AG04449 (cell line): Measurements from ENCODE around the gene PRDM16.

Source experiments
- CTCF ChIA-PET: fragments of 350-600 bp; formaldehyde crosslinking; extraction: SDS; loops from one replicate; lab custom pipeline; 2021; ENCODE audit warnings: antibody characterized with exemption; lab: Yijun Ruan, JAX
- POLR2A ChIA-PET: fragments of 400-600, 350-600 bp; formaldehyde crosslinking; extraction: SDS; loops from one replicate; lab custom pipeline; 2020; ENCODE audit warnings: antibody characterized with exemption, inconsistent platforms; lab: Yijun Ruan, JAX
- DNase-seq: peaks from one replicate; pipeline ENCODE4 v3.0.0-alpha.2; 2010; ENCODE audit warnings: low read depth, low spot score
- H3K4me3 ChIP-seq: 2 replicates; pipeline ENCODE4 v1.5.1; 2011; ENCODE audit warnings: low read depth, mild to moderate bottlenecking, control low read depth, low read length
- CTCF ChIP-seq: IDR thresholded peaks from one replicate; pipeline ENCODE4 v1.5.1; 2011; ENCODE audit warnings: mild to moderate bottlenecking, moderate library complexity, low read length, control low read depth, inconsistent platforms; ENCODE audit not compliant: insufficient read depth; ENCODE audit errors: missing control alignments

PRDM16 gene

DNA sequence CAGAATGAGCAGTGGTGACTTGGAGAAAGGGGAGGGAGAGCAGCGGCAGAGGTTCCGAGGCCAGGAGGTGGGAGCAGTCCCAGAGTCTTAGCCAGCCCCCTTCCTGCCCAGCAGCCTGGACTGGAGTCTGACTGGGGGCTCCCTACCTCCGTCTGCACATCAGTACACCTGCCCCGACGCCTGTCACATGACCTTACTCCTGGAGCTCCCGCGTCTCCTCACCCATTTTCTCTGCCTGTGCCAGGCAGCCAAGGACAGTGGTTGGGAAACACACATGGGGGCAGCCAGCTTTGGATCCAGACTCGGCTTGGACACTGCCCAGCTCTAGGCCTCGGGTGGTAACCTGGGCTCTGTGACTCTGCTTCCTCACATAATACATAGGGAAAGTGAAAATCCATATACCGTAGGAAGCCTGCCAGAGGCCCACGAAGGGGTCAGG lies 30.9 kb upstream of the PRDM16 start:
- no peak for DNase-seq
- ChIA-PET CTCF (no interaction called here), POLR2A (no interaction called here)
- no peak overlapping the region for H3K4me3 ChIP-seq
- no peak for TF ChIP-seq CTCF

DNA sequence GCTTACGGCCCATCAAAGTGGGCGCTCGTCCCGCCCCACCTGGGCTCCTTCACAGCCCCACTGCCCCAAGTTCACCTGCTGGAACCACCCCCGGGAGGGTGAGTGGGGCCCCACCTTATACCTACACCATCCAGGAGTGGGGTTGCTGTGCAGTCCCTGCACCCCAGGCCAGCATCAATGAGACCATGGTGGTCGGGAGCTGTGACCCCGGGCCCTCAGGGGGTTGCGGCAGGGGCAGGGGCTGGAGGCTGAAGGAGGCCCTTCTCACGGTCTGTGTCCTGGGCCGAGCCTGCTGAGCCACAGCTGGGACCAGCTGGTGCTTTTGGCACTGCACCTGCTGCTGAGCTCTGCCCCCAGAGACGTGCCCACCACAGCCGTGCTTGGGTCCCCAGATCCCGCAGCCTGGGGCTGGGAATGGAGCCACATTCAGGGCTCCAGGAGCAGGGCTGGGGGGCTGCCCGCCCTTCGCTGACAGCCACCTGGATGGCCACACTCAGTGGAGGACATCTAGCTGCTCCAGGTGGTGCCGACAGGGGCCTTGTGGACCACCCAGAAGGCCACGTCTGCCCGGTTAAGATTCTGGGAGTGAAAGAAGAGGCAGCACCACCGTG lies 30.3 kb upstream of the PRDM16 start:
- TF ChIP-seq CTCF, result no peak
- CTCF ChIA-PET, result no interaction called here
- no peak overlapping the region for H3K4me3 ChIP-seq
- POLR2A ChIA-PET, result no interaction called here
- DNase-seq, result no peak

DNA sequence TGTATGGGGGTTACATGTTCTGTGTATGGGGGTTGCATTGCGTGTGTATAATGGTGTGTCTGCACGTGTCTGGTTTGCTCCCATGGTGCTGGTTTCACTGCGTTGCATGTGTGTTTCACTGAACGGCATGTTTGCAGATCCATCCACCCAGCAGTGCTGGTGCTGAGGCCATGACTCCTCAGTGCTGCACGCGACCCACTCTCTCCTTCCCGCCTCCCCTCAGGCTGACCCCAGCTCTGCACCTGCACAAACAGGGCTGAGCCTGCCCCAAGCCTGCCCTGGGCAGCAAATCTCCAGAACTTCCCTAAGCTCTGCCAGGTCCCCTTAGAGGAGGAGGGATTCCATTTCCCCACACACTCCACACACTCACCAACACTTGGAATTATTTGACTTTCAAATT lies 29.0 kb upstream of the PRDM16 start:
- no peak overlapping the region for H3K4me3 ChIP-seq
- no peak for TF ChIP-seq CTCF
- DNase-seq, result no peak
- ChIA-PET POLR2A (no interaction called here), CTCF (no interaction called here)

- H3K4me3 ChIP-seq, result no peak overlapping the region
- ChIA-PET CTCF (no interaction called here), POLR2A (no interaction called here)
- DNase-seq, result no peak
- TF ChIP-seq CTCF, result no peak
These were observed 26.5 kb upstream of the PRDM16 start for GRCh38 chr1:3042481-3042880.

GRCh38 chr1:3049164-3049563 lies 19.8 kb upstream of the PRDM16 start:
- CTCF ChIA-PET, result no interaction called here
- no peak for DNase-seq
- TF ChIP-seq CTCF, result no peak

DNA sequence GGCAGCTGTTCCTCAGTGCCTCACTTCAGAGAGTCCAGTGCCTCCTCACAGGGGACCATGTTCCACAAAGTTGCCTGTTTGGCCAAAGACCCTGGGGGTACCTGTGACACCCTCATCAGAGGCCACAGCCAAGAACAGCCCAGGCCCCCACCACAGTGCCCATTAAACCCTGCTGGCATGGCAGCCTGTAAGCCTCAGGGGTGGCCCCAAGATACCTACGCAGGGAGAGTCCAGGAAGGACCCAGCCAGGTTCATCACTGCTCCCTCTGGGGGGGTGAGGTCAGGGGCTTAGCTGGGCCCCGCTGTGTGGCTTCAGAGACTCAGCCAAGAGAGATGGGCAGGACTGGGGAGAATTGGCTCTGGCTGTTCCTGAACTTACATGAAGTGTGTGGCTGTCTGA lies 19.1 kb upstream of the PRDM16 start:
- ChIA-PET CTCF (no interaction called here), POLR2A (no interaction called here)
- DNase-seq, result no peak
- no peak for TF ChIP-seq CTCF
- H3K4me3 ChIP-seq, result no peak overlapping the region

More at GRCh38 chr1:3049164-3049563, 19.8 kb upstream of the PRDM16 start:
- POLR2A ChIA-PET, result no interaction called here
- no peak overlapping the region for H3K4me3 ChIP-seq
